Astrocyte of the cerebellum (primary cell): ENCODE results near the gene ARHGEF6.

Experiments
- DNase-seq: peaks from one replicate; pipeline ENCODE4 v3.0.0-alpha.2; 2011; ENCODE audit warnings: low read depth
- H3K4me3 ChIP-seq: 2 replicates; pipeline ENCODE4 v1.5.1; 2011; ENCODE audit warnings: mild to moderate bottlenecking, low read depth, low read length, moderate library complexity
- in situ Hi-C: cut with HindIII; loops from 2 replicates; pipeline ENCODE4 v1.10.0; 2017; ENCODE audit warnings: low sequenced_read_pairs
- TF ChIP-seq, protein P1 (sequence below): IDR thresholded peaks from 2 replicates; pipeline ENCODE4 v1.5.1; 2012; ENCODE audit warnings: low read length, low read depth, moderate library complexity, mild to moderate bottlenecking; ENCODE audit errors: missing control alignments

ARHGEF6 gene

DNA sequence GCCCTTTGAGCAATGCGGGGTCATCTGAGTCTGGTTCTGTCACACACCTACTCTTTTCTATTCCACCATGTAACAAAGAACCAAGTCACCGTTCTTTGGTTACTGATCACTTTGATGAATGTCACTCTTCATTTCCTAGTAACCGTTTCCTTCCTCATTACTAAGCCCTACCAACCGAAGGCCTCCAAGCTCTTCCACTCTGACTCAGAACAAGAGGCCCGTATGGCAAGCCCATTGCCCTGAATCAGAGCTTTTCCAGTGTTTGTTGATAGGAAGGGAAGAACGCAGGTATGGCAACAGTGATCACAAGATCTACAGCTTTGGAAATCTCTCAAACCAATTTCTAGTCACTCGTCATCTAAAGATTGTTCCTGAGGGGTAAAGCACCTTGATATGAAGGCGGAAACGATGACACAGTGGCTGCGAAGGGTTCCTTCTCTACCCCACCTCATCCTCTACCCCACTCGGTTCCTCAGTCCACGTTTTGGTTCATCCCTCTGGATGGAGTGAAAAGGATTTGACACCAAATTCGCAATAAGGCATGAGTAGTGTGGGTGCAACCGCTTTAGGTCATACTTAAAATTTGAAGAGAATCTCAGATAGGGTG is 160.7 kb downstream of the ARHGEF6 start:
- no peak for DNase-seq
- in situ Hi-C loops = no loop called here
- no peak overlapping the region for H3K4me3 ChIP-seq
- TF ChIP-seq, protein P1, sequence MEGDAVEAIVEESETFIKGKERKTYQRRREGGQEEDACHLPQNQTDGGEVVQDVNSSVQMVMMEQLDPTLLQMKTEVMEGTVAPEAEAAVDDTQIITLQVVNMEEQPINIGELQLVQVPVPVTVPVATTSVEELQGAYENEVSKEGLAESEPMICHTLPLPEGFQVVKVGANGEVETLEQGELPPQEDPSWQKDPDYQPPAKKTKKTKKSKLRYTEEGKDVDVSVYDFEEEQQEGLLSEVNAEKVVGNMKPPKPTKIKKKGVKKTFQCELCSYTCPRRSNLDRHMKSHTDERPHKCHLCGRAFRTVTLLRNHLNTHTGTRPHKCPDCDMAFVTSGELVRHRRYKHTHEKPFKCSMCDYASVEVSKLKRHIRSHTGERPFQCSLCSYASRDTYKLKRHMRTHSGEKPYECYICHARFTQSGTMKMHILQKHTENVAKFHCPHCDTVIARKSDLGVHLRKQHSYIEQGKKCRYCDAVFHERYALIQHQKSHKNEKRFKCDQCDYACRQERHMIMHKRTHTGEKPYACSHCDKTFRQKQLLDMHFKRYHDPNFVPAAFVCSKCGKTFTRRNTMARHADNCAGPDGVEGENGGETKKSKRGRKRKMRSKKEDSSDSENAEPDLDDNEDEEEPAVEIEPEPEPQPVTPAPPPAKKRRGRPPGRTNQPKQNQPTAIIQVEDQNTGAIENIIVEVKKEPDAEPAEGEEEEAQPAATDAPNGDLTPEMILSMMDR = no peak

- in situ Hi-C loops = no loop called here
- DNase-seq = no peak
- H3K4me3 ChIP-seq = no peak overlapping the region
- TF ChIP-seq, protein P1 = no peak
Observed at GRCh38 chrX:136616987-136617685, 163.6 kb downstream of the ARHGEF6 start.
